LNCaP clone FGC (cell line): Measurements from ENCODE around the gene CYP2A6.

Experiments used
- DNase-seq: peaks from one replicate; pipeline ENCODE4 v3.0.0-alpha.2; 2011; ENCODE audit warnings: low read depth
- H3K4me3 ChIP-seq: 2 replicates; pipeline ENCODE4 v1.5.1; 2011; ENCODE audit warnings: mild to moderate bottlenecking, low read depth, low read length, control low read depth
- CTCF ChIP-seq: IDR thresholded peaks from 2 replicates; pipeline ENCODE4 v1.5.1; 2012; ENCODE audit warnings: mild to moderate bottlenecking; ENCODE audit not compliant: control insufficient read depth, insufficient read depth; ENCODE audit errors: extremely low read depth

The CYP2A6 gene

DNA sequence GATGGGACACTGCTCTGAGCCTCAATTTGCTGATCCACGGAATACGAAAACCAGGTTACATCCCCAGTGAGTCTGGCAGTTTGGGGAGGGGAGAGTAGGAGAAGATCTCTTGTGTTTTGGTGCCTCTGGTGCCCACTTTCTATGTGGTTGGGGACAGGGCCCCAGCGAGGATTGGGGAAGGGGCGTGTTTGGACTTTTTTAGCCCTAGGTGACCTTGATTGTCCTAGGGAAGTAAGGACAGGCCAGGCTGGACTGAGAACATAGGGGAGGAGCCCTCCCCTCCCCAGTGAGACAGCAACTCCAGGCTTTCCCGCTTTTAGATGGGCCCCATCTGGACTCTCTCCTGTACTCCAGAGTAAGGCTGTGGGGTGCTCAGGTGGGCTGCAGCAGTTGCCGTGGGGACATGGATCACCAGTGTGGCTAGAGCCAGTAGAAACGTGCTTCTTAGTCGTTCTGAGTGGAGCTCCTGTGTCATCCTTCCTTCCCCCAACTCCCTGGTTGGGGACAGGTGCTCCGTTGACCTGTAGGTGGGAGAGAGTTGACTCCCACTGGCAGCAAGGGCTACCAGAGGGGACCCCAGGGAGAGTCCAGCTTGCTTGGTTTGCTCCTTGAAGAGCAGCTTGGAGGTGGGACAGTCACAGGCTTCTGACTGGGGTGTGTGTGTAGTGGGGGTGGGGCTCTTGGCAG, 46.9 kb downstream of the CYP2A6 start:
- peak overlapping the region; percentile 41 for H3K4me3 ChIP-seq

DNA sequence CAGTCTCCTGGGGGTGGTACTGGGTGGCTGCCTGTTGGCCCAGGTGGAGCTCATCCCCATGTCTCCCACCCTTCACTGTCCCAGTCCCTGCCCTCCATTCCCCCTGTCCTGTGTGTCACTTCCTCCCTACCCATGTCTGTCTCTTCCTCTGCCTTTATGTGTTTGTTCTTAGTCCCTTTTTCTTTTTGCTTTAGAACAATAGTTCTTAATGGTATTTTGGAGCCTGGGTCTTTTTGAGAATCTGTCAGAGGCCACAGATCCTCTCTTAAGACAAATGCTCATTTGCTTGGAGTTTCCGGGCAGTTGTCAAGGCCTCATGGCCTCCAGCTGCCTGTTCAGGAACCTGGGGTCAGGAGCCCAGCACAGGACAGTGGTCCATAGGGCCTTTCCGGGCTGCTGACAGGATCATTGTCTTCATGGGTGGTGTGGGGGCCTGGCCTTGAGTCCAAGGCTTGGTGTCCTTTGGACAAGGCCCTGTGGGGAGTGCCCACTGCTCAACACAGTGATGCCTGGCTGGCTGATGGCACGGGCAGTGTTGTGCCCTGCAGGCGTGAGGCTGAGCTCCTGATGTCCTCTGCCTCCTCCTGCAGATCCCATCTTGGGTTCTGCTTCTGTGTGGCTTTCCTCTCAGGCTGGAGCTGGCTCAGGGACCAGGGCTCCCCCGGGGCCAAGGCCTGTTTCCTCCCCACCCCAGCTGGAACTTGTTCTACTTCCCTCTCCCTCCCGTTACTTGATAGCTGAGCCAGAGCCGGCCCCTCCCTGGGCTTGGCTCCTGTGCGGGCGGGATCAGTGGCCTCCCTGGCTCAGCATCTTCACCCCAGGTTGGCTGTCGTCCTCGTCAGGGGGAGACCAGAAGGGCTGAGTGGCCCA, 47.7 kb downstream of the CYP2A6 start:
- TF ChIP-seq CTCF, result no peak
- DNase-seq, result no peak
- H3K4me3 ChIP-seq, result no peak overlapping the region

More for the DNA sequence above, 46.9 kb downstream of the CYP2A6 start:
- DNase-seq, result no peak
- no peak for TF ChIP-seq CTCF

- no peak for TF ChIP-seq CTCF
- no peak overlapping the region for H3K4me3 ChIP-seq
- DNase-seq, result no peak
Observed at GRCh38 chr19:40801426-40802299, 48.6 kb downstream of the CYP2A6 start.

- no peak for TF ChIP-seq CTCF
- no peak overlapping the region for H3K4me3 ChIP-seq
- no peak for DNase-seq
Observed at GRCh38 chr19:40800997-40801377, 49.3 kb downstream of the CYP2A6 start.

GRCh38 chr19:40800339-40800996, 49.8 kb downstream of the CYP2A6 start:
- H3K4me3 ChIP-seq, result peak overlapping the region; percentile 68
- DNase-seq, result no peak
- TF ChIP-seq CTCF, result no peak
